Mucosa of gallbladder (tissue), 1 donor: Measurements from ENCODE around the gene PHF19. TPM values are rescaled to one million over a fixed set of nuclear protein-coding genes. Genes with fewer than 3 reads are reported as not detected.

Experiments used
- DNase-seq: peaks from one replicate; pipeline ENCODE4 v3.0.0-alpha.2; 2020; ENCODE audit warnings: low spot score
- total RNA-seq: library from RNA; stranded (reverse); gene quantifications from one replicate; pipeline ENCODE4 v1.2.1, GENCODE V29; 2021
- donor health status: DM: no; HTN: no; CAD: no.

Gene PHF19
- 25.9 TPM for total RNA-seq

- DNase-seq: no peak
Measured at GRCh38 chr9:120876842-120877240, at the start of gene PHF19. Gene PHF19, minus strand, starts transcription at chr9:120877188. Its CDS starts 2,447 bp downstream, at chr9:120874741.

- DNase-seq: no peak
Measured at GRCh38 chr9:120926397-120926928, 49.5 kb upstream of the PHF19 start, which contains the start of gene TRAF1. Gene TRAF1, minus strand, starts transcription at chr9:120926796. Its CDS starts 721 bp downstream, at chr9:120926075.

- no peak for DNase-seq
Measured at GRCh38 chr9:120925535-120926396, 48.8 kb upstream of the PHF19 start.

GRCh38 chr9:120924698-120925534 lies 47.9 kb upstream of the PHF19 start:
- DNase-seq: no peak

GRCh38 chr9:120923620-120924328 lies 46.8 kb upstream of the PHF19 start:
- DNase-seq: no peak

- DNase-seq: no peak
Measured at GRCh38 chr9:120922404-120923195, 45.6 kb upstream of the PHF19 start.

- no peak for DNase-seq
Measured at GRCh38 chr9:120921661-120922181, 44.7 kb upstream of the PHF19 start.

- no peak for DNase-seq
Measured at GRCh38 chr9:120920806-120921178, 43.8 kb upstream of the PHF19 start.

- DNase-seq: no peak
Measured at GRCh38 chr9:120919843-120920805, 43.1 kb upstream of the PHF19 start.

- no peak for DNase-seq
Measured at GRCh38 chr9:120918931-120919842, 42.2 kb upstream of the PHF19 start.

GRCh38 chr9:120917929-120918762 lies 41.2 kb upstream of the PHF19 start:
- no peak for DNase-seq

GRCh38 chr9:120916991-120917880 lies 40.2 kb upstream of the PHF19 start:
- no peak for DNase-seq

- DNase-seq: peak; percentile 52
Measured at GRCh38 chr9:120916588-120916987, 39.6 kb upstream of the PHF19 start.

- DNase-seq: no peak
Measured at GRCh38 chr9:120915854-120916470, 39.0 kb upstream of the PHF19 start.

- DNase-seq: no peak
Measured at GRCh38 chr9:120914953-120915352, 38.0 kb upstream of the PHF19 start.

- no peak for DNase-seq
Measured at GRCh38 chr9:120914396-120914795, 37.4 kb upstream of the PHF19 start.
